Activated CD8-positive, alpha-beta T cell treated with anti-CD3 and anti-CD28 coated beads for 36 hours (primary cell): Measurements from ENCODE around the gene MYO3B. TPM values are rescaled to one million over a fixed set of nuclear protein-coding genes. Genes with fewer than 3 reads are reported as not detected.

Experiments
- ATAC-seq: fragments of 200-7000 bp; cut with Tn5 transposase; one replicate; pipeline ENCODE4 v1.10.0; 2021; ENCODE audit warnings: mild to moderate bottlenecking, moderate library complexity
- CTCF ChIA-PET: fragments of 350-600 bp; sonication (Branson Sonifier 250); formaldehyde crosslinking; loops from one replicate; lab custom pipeline; 2021; ENCODE audit warnings: antibody characterized with exemption; lab: Charles Lee
- POLR2A ChIA-PET: fragments of 350-600 bp; sonication (Branson Sonifier 250); formaldehyde crosslinking; loops from one replicate; lab custom pipeline; 2021; ENCODE audit warnings: antibody characterized with exemption; lab: Charles Lee
- DNase-seq: peaks from one replicate; pipeline ENCODE4 v3.0.0-alpha.2; 2020
- H3K27ac Mint-ChIP-seq: one replicate; pipeline ENCODE4 v1.8.0; 2021; ENCODE audit warnings: mild to moderate bottlenecking, mixed read lengths
- H3K27me3 Mint-ChIP-seq: one replicate; pipeline ENCODE4 v1.8.0; 2021; ENCODE audit warnings: mixed read lengths
- H3K36me3 Mint-ChIP-seq: one replicate; pipeline ENCODE4 v1.8.0; 2021; ENCODE audit warnings: low read depth, mixed read lengths
- H3K4me1 Mint-ChIP-seq: one replicate; pipeline ENCODE4 v1.8.0; 2021; ENCODE audit warnings: low read depth, mixed read lengths
- H3K4me3 Mint-ChIP-seq: one replicate; pipeline ENCODE4 v1.8.0; 2021; ENCODE audit warnings: mild to moderate bottlenecking, moderate library complexity, mixed read lengths
- H3K9me3 Mint-ChIP-seq: one replicate; pipeline ENCODE4 v1.8.0; 2021; ENCODE audit warnings: mixed read lengths
- CTCF ChIP-seq: fragments of 200-600 bp; IDR thresholded peaks from one replicate; pipeline ENCODE4 v1.8.0; 2022; ENCODE audit warnings: antibody characterized with exemption, mild to moderate bottlenecking
- intact Hi-C: fragments of 100-400 bp; cut with micrococcal nuclease; formaldehyde crosslinking; loops from one replicate; pipeline ENCODE4 v1.10.0; 2022
- total RNA-seq, 2 experiments: library from RNA; stranded (reverse); gene quantifications; one replicate each; pipeline ENCODE4 v1.2.3, GENCODE V29; 2021

MYO3B gene
- total RNA-seq, 2 experiments from 2014 or later = 0.09 to 0.20 TPM

GRCh38 chr2:170401187-170401586, 223.2 kb downstream of the MYO3B start:
- no peaks in the 10 kb centered on the region for H3K36me3 Mint-ChIP-seq
- DNase-seq (no peak), ATAC-seq (no peak)
- ChIA-PET POLR2A (no interaction called here), CTCF (interaction anchor here (0.7 to 2.6 kb wide), 3 partner anchors 8 to 165 kb away, joined by 3 to 15 read pairs (median 3); no protein-coding TSS in a partner anchor)
- H3K4me1 Mint-ChIP-seq = no peaks in the 10 kb centered on the region
- intact Hi-C loops = no loop called here
- H3K27ac Mint-ChIP-seq = no peak overlapping the region
- no peak for TF ChIP-seq CTCF
- no peak overlapping the region for H3K4me3 Mint-ChIP-seq
- H3K27me3 Mint-ChIP-seq = peaks cover 27% of the 10 kb centered on the region
- no peaks in the 10 kb centered on the region for H3K9me3 Mint-ChIP-seq

GRCh38 chr2:170404846-170405245, 226.9 kb downstream of the MYO3B start:
- no peak for ATAC-seq
- TF ChIP-seq CTCF = no peak
- intact Hi-C loops = no loop called here
- H3K4me1 Mint-ChIP-seq = peaks cover 4% of the 10 kb centered on the region
- no peak overlapping the region for H3K4me3 Mint-ChIP-seq
- peaks cover 28% of the 10 kb centered on the region for H3K27me3 Mint-ChIP-seq
- DNase-seq = no peak
- H3K36me3 Mint-ChIP-seq = no peaks in the 10 kb centered on the region
- H3K9me3 Mint-ChIP-seq = no peaks in the 10 kb centered on the region
- POLR2A ChIA-PET = no interaction called here
- CTCF ChIA-PET = no interaction called here
- no peak overlapping the region for H3K27ac Mint-ChIP-seq

GRCh38 chr2:170405326-170405725, 227.4 kb downstream of the MYO3B start:
- Mint-ChIP-seq H3K27ac (no peak overlapping the region), H3K4me1 (peaks cover 4% of the 10 kb centered on the region)

GRCh38 chr2:170408461-170409163, 230.7 kb downstream of the MYO3B start:
- TF ChIP-seq CTCF = no peak
- no peaks in the 10 kb centered on the region for H3K36me3 Mint-ChIP-seq
- DNase-seq (no peak), ATAC-seq (no peak)
- intact Hi-C loops = loop anchor here (2.0 kb wide), 1 partner anchor 404 kb away; no protein-coding TSS in a partner anchor
- peaks cover 23% of the 10 kb centered on the region for H3K27me3 Mint-ChIP-seq
- H3K4me3 Mint-ChIP-seq = no peak overlapping the region
- H3K4me1 Mint-ChIP-seq = peaks cover 4% of the 10 kb centered on the region
- POLR2A ChIA-PET = no interaction called here
- H3K9me3 Mint-ChIP-seq = no peaks in the 10 kb centered on the region
- no peak overlapping the region for H3K27ac Mint-ChIP-seq
- CTCF ChIA-PET = interaction anchor here (0.6 to 5.3 kb wide), 53 partner anchors 8 to 467 kb away, joined by 3 to 73 read pairs (median 5); partner anchors contain the start of gene GAD1

More at GRCh38 chr2:170405326-170405725, 227.4 kb downstream of the MYO3B start:
- POLR2A ChIA-PET = no interaction called here
- ATAC-seq (no peak), DNase-seq (no peak)
- CTCF ChIA-PET = interaction anchor here (1.0 kb wide), 1 partner anchor 14 kb away, joined by 3 read pairs; no protein-coding TSS in a partner anchor
- Mint-ChIP-seq H3K27me3 (peaks cover 28% of the 10 kb centered on the region), H3K9me3 (no peaks in the 10 kb centered on the region), H3K4me3 (no peak overlapping the region), H3K36me3 (no peaks in the 10 kb centered on the region)
- intact Hi-C loops = no loop called here
- TF ChIP-seq CTCF = no peak

GRCh38 chr2:170409164-170409535, 231.2 kb downstream of the MYO3B start:
- peaks cover 20% of the 10 kb centered on the region for H3K27me3 Mint-ChIP-seq
- peak; percentile 90 for TF ChIP-seq CTCF
- no peaks in the 10 kb centered on the region for H3K36me3 Mint-ChIP-seq
- peaks cover 4% of the 10 kb centered on the region for H3K4me1 Mint-ChIP-seq
- CTCF ChIA-PET = interaction anchor here (0.5 to 5.3 kb wide), 73 partner anchors 9 to 466 kb away, joined by 3 to 73 read pairs (median 4); partner anchors contain the start of gene GAD1
- H3K27ac Mint-ChIP-seq = no peak overlapping the region
- intact Hi-C loops = loop anchor here (2.0 kb wide), 1 partner anchor 404 kb away; no protein-coding TSS in a partner anchor
- no peaks in the 10 kb centered on the region for H3K9me3 Mint-ChIP-seq
- POLR2A ChIA-PET = interaction anchor here (0.7 kb wide), 1 partner anchor 338 kb away, joined by 3 read pairs; no protein-coding TSS in a partner anchor
- ATAC-seq = peak; percentile 75
- H3K4me3 Mint-ChIP-seq = peak overlapping the region; percentile 39
- peak; percentile 87 for DNase-seq
